ENCODE data around the gene CREBL2. TPM values are rescaled to one million over a fixed set of nuclear protein-coding genes. Genes with fewer than 3 reads are reported as not detected.

CREBL2 gene
- total and polyA plus RNA-seq, 4 donors: 18.3 to 50.5 (median 27.6) TPM

DNA sequence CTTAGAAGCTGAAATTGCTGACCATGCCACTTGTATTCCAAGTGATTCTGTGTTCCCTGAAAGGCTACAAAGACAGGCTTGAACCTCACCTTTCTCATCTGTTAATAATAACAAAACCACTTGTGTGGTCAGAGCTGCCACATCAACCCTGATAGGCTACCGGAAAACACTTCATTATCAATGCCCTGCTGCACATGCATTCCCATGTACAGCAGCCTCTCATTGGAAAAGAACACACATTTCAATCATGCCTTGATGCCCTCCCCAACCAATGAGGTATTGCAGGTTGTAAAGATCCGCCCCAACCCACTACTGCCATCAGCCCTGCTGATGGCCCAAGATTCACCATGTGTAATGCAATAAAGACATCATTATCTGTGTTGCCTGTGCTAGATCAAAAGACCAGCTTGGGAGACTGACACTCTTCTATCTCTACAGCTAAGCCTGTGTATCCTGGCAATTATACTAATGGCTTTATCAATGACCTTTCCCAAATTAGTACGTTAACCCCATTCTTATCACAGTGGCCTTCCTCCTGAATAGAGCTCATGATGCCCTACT lies 81.5 kb downstream of the CREBL2 start:
- Histone ChIP-seq H3K36me3 (ENCODE audit: control insufficient read depth in 4 of 4, insufficient read depth in 4 of 4, low read length in 4 of 4) (no peaks in the 10 kb centered on the region), H3K4me1 (ENCODE audit: control insufficient read depth in 5 of 5, insufficient read depth in 5 of 5, low read length in 5 of 5) (peaks cover 0 to 5% (median 0%) of the 10 kb centered on the region in 5 donors), H3K9me3 (ENCODE audit: control insufficient read depth in 4 of 4, insufficient read depth in 3 of 4, low read length in 3 of 4) (no peaks in the 10 kb centered on the region), H3K27me3 (ENCODE audit: control insufficient read depth in 3 of 3, insufficient read depth in 3 of 3, low read length in 2 of 3) (no peaks in the 10 kb centered on the region), H3K27ac (ENCODE audit: low read depth in 1 of 2, low read length in 1 of 2) (no peak overlapping the region), H3K9ac (ENCODE audit: insufficient read depth in 1 of 2, low read length in 2 of 2) (no peak overlapping the region), H3K4me3 (no peak overlapping the region)
- ATAC-seq (ENCODE audit: insufficient read depth, low FRiP score): no peak
- no peak for DNase-seq
- TF ChIP-seq, protein P1, sequence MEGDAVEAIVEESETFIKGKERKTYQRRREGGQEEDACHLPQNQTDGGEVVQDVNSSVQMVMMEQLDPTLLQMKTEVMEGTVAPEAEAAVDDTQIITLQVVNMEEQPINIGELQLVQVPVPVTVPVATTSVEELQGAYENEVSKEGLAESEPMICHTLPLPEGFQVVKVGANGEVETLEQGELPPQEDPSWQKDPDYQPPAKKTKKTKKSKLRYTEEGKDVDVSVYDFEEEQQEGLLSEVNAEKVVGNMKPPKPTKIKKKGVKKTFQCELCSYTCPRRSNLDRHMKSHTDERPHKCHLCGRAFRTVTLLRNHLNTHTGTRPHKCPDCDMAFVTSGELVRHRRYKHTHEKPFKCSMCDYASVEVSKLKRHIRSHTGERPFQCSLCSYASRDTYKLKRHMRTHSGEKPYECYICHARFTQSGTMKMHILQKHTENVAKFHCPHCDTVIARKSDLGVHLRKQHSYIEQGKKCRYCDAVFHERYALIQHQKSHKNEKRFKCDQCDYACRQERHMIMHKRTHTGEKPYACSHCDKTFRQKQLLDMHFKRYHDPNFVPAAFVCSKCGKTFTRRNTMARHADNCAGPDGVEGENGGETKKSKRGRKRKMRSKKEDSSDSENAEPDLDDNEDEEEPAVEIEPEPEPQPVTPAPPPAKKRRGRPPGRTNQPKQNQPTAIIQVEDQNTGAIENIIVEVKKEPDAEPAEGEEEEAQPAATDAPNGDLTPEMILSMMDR (IDR thresholded peaks at IDR 0.05; ENCODE audit: control extremely low read depth, extremely low read depth): no peak
- 66 to 85% methylated on average over 3 of the region's 3 CpGs for WGBS, 2 donors

Other genes starting within 250 kb of the CREBL2 start
- gene DUSP16, start 49.0 kb upstream of the CREBL2 start, total RNA-seq: 10 to 100 TPM; 27.6 to 40.0 TPM
- gene DUSP16, start 49.0 kb upstream of the CREBL2 start, polyA plus RNA-seq: 10 to 100 TPM; 11.1 to 24.1 TPM
- gene GPR19, start 84.3 kb downstream of the CREBL2 start, total RNA-seq: under 1 TPM in 1 of 2 donors, not detected in 1; 0.15 TPM
- under 1 TPM; 0.17 to 0.20 TPM for gene GPR19, start 84.3 kb downstream of the CREBL2 start, polyA plus RNA-seq
- 10 to 100 TPM; 41.2 to 89.4 TPM for gene CDKN1B, start 105.5 kb downstream of the CREBL2 start, total RNA-seq
- 10 to 100 TPM; 27.3 to 38.5 TPM for gene CDKN1B, start 105.5 kb downstream of the CREBL2 start, polyA plus RNA-seq
- gene APOLD1, start 173.8 kb downstream of the CREBL2 start, total RNA-seq: 10 to 100 TPM; 19.4 to 22.9 TPM
- 10 to 100 TPM in 1 of 2 donors, 1 to 10 TPM in 1; 3.1 to 22.2 TPM for gene APOLD1, start 173.8 kb downstream of the CREBL2 start, polyA plus RNA-seq
- 10 to 100 TPM; 44.5 to 79.2 TPM for gene DDX47, start 201.5 kb downstream of the CREBL2 start, total RNA-seq
- 10 to 100 TPM; 28.2 to 36.3 TPM for gene DDX47, start 201.5 kb downstream of the CREBL2 start, polyA plus RNA-seq